Measurements from ENCODE around the gene FLVCR2.

GRCh38 chr14:75640876-75641275, 62.5 kb downstream of the FLVCR2 start:
- TF ChIP-seq CTCF (conservative IDR thresholded peaks at IDR 0.05 in 1 of 2, IDR thresholded peaks at IDR 0.05 in 1 of 2; ENCODE audit: low read depth in 1 of 2, low read length in 2 of 2) (no peak), EZH2 (IDR thresholded peaks at IDR 0.05; ENCODE audit: low read length, missing control alignments) (no peak)

All from fibroblast of lung (primary cell).